Epithelial cell of proximal tubule (primary cell): ENCODE results near the gene KIRREL3. TPM values are rescaled to one million over a fixed set of nuclear protein-coding genes. Genes with fewer than 3 reads are reported as not detected.

ENCODE experiments used
- DNase-seq: peaks from one replicate; pipeline ENCODE4 v3.0.0-alpha.2; 2011; ENCODE audit warnings: low read depth
- H3K4me3 ChIP-seq: 2 replicates; pipeline ENCODE4 v1.5.1; 2011; ENCODE audit warnings: low read depth, mild to moderate bottlenecking, low read length
- CTCF ChIP-seq: conservative IDR thresholded peaks from 2 replicates; pipeline ENCODE4 v1.5.1; 2012; ENCODE audit warnings: low read depth, mild to moderate bottlenecking, low read length
- total RNA-seq: library from RNA; depleted of rRNA; stranded (reverse); fragments of >200 nt; gene quantifications from 2 replicates; pipeline ENCODE4 v1.2.3, GENCODE V29; 2015

KIRREL3 gene
- total RNA-seq, 1 donor from 2014 or later = 5.1 TPM

- DNase-seq = peak; percentile 94
- H3K4me3 ChIP-seq = no peak overlapping the region
- TF ChIP-seq CTCF = no peak
Observed at GRCh38 chr11:126992065-126992803, 8.3 kb downstream of the KIRREL3 start.

- TF ChIP-seq CTCF = no peak
- peak; percentile 52 for DNase-seq
- no peak overlapping the region for H3K4me3 ChIP-seq
Observed at GRCh38 chr11:126991596-126991995, 9.0 kb downstream of the KIRREL3 start.

- no peak overlapping the region for H3K4me3 ChIP-seq
- DNase-seq = no peak
- TF ChIP-seq CTCF = no peak
Observed at GRCh38 chr11:126990716-126991480, 9.7 kb downstream of the KIRREL3 start.

GRCh38 chr11:126989942-126990715 is 10.4 kb downstream of the KIRREL3 start:
- DNase-seq = no peak
- TF ChIP-seq CTCF = peak; percentile 96
- no peak overlapping the region for H3K4me3 ChIP-seq

GRCh38 chr11:126988655-126989054 is 11.9 kb downstream of the KIRREL3 start:
- DNase-seq = no peak
- TF ChIP-seq CTCF = no peak
- H3K4me3 ChIP-seq = no peak overlapping the region

- no peak for DNase-seq
- H3K4me3 ChIP-seq = no peak overlapping the region
- TF ChIP-seq CTCF = no peak
Observed at GRCh38 chr11:126981635-126982034, 18.9 kb downstream of the KIRREL3 start.
